GM21717 (cell line): ENCODE measurements around the gene ANXA8.
"Not testable (repeated sequence)": the region's sequence is repeated elsewhere in the genome, so short reads cannot be mapped to it uniquely, and the experiment has no call there.

ENCODE experiments used
- ATAC-seq: cut with Tn5 transposase; IDR thresholded peaks from one replicate; pipeline ENCODE4 v1.9.1; 2021; ENCODE audit warnings: mild to moderate bottlenecking, moderate library complexity; ENCODE audit not compliant: unreplicated experiment

The ANXA8 gene

GRCh38 chr10:47465216-47465917, 18.5 kb downstream of the ANXA8 start:
- not testable (repeated sequence) for ATAC-seq

- ATAC-seq: not testable (repeated sequence)
Measured at GRCh38 chr10:47462577-47463358, 21.1 kb downstream of the ANXA8 start.

DNA sequence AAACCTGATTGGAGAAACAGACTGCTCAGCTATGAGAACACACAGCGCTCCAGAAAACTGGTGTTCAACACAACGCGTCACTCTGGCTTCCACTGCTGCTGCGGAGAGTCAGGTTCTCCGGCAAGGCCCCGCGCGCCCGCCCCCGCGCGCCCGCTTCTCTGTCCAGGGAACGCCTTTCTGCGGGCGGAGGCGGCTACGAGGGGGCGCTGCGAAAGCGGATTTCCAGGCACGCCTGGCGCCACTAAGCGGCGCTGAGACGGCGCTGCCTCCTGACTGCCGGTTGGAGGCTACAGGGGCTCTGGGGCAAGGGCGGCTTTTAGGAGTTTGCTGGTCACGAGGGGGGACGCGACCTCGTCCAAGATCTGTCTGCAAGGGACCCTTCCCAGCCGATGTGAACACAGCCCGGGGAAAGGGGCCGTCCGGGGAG, 22.6 kb downstream of the ANXA8 start:
- ATAC-seq: not testable (repeated sequence)

DNA sequence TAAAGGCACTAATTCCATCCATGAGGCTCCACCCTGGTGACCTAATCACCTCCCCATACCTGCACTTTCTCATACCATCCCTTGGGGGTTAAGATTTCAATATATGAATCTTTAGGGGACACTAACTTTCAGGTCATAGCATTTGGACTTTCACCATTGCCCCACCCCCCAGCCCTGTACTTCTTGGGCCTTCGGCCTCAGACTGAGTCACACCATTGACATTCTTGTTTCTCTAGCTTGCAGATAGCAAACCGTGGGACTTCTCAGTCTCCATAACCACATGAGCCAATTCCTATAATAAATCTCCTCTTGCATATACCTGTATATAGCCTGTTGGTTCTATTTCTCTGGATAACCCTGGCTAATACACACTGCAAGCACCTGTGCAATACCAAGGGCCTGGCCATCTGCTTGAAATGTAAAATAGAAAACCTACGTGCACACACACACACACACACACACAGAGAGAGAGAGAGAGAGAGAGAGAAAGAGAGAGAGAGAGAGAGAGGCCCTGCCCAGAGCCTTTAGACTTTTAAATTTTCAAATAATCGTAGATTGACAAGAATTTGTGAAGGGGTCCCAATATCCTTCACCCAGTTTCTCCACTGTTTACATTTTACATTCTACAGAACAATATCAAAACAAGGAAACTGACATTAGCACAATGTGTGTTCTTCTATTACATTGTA, 25.3 kb downstream of the ANXA8 start:
- ATAC-seq: no peak

- ATAC-seq: no peak
Measured at GRCh38 chr10:47457826-47458225, 26.1 kb downstream of the ANXA8 start.

GRCh38 chr10:47457528-47457820, 26.4 kb downstream of the ANXA8 start:
- no peak for ATAC-seq

- no peak for ATAC-seq
Measured at GRCh38 chr10:47456794-47457527, 27.0 kb downstream of the ANXA8 start.

GRCh38 chr10:47456079-47456785, 27.7 kb downstream of the ANXA8 start:
- no peak for ATAC-seq

GRCh38 chr10:47455350-47456078, 28.4 kb downstream of the ANXA8 start:
- ATAC-seq: not testable (repeated sequence)

- ATAC-seq: no peak
Measured at GRCh38 chr10:47454780-47455058, 29.2 kb downstream of the ANXA8 start.

DNA sequence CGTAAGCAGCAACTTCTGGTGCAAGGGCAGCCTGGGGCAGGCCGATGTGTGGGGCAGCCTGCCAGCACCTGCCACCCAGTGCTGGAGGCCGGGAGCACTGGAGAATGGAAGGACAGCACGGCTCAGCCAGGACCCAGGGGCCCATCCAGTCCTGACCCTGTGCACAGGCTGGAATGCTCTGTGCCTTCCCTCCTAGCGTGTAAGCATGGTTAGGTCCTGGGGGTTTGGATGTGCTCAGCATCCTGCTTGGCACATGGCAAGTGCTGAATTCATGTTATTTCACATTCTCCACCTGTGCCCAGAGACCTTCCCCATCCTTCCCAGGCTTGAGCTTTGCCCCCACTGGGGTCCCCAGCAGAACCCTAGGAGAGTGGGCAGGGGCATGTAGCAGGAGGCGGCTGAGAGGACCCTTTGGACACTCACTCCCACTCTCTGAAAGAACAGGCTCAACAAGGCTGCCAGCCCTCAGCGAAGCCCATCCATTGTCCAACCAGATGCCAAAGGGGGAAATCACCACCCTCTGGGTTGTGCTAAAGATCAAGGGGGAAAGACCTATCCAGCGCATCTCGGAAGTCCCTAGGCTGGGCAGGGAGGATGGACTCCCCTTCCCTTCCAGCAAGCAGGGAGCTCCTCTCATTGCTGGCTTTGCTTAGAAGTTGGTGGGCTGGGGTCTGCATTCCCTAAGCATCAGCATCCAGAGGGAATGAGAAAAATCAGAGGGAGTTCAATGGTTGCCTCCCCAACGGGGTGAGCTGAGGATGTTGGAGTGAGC, 29.7 kb downstream of the ANXA8 start:
- no peak for ATAC-seq

DNA sequence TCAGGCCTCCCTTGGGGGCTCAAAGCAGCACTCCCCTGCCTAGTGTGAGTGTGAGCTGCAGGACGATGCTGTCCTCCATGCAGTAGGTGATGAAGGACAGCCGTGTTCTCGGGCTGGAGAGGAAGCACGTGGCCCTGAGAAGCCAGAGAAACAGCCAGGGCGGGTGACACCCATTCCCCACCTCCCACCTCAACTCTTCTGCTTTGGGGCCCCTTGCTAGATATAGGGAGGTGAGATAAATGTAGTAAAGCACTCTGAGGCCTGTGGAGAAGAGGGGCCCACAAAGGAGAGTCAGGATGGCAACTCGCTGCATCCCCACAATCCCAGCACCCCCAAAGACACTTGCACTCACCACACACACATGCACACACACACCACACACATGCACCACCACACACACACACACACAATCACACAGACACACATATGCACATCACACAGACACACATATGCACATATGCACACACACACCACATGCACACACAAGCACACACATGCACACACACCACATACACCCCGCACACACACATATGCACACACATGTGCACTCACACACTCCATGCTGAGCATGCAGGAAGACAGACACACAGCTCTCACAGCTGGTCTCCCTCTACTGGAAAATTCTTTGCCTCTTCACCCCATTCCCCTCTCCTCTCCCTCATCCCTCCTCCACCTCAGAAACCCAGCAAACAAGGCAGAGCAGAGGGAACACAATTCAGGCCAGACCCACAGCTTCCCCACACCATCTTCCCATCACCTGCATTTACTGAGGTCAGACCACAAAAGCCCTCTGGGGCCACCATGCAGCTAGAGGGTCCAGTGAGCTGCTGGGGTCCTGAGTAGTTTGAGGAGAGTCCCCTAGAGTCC, 30.5 kb downstream of the ANXA8 start:
- ATAC-seq: no peak

DNA sequence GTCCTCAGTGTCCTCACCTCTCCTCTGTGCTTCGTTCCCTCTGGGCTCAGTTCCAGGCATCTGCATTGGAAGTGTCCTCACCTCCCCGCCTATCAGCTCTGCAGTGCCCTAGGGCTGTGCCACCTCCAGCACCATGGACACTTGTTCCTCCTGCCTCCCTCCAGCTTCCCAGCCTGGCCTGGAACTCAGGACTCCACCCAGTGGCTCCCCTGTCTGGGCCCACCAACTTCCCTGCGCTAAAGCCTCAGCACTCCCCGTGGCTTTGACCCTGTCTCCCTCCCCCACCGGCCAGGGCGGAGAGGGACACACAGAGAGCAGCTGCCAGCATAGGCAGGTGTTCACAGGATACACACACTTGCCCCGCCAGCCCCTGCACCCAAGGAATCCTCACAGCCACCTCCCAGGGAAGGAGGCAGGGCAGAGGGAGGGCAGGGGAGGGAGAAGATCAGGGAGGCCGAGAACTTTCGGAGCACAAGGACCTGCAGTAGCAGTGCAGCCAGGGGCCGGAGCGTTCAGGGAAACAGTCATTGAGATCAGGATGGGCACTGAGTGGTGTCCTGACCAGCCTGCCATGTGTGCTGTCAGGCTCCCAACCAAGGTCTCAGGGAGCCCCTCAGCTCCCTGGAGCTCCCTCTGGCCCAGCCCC, 31.3 kb downstream of the ANXA8 start:
- no peak for ATAC-seq

DNA sequence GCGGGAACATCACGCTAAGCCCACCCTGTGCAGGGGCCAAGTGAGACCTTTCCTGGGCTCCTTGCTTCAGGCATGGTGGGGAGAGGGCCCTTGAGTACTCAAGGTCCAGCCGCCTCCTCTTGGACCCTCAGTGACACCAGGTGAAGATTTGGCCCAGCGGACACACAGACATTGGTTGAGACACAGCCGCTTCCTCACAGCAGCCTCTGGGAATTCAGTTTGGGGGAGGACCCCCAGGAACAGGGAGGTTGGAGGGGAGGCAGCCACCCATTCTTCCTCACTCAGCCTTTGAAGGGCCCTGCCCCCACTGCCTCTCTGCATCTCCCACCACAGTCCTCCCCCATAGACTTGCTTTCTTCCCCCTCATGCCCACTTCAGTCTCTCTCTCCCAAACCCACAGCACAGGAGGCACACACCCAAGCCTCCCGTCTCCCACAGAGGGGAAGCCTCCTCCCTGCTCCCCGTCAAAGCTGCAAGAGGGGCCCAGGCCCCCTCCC, 31.9 kb downstream of the ANXA8 start:
- ATAC-seq: no peak

DNA sequence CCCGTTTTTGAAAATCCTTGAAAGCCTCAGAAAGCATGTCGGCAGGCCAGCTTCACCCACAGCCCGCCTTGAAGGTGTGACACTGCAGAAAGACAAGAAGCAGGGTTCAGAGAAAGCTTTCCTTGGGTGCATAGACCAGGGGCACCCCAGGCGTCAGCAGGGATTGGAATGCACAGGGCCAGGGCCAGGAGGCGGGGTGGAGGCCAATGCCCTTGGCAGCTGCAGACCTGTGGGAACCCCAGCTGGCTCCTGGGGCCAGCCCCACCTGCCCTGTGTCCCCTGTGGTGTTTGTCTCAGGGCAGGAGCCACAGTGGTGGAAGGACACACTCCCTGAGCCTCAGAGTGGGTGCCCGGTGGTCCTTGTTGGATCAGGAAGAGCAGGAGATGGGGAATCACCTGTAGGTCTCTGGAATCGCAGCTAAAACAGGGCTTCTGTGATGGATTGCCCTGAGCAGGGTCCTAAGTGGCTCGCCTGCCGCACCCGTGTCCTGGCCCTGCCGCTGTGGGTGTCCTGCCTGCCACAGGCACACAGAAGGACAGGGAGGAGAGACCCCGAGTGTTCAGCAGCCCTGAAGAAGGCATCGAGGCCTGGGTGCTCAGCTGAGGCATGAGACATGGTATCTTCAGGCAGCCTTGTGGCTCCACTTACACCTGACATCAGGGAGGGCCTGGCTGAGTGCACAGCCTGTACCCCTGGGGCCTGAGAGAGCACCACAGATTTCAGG, 32.5 kb downstream of the ANXA8 start:
- ATAC-seq: no peak

DNA sequence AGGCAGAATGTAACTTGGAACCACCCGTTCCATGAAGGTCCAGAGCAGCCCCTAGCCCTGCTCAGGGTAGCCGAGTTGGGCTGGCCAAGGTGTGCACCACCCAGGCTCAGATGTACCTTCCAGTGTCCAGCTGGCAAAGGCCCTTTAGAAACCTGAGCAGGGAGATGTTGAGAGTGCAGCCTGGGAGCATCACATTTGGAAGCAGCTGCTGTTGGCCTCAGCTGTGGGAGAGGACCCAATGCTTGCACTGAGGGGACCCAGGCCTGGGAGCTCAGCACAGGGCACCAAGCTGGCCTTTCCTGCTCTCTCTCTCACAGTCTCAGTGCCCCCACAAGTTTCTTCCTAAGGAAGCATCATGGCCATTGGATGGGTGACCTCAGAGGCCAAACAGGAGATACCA, 33.5 kb downstream of the ANXA8 start:
- ATAC-seq: no peak

DNA sequence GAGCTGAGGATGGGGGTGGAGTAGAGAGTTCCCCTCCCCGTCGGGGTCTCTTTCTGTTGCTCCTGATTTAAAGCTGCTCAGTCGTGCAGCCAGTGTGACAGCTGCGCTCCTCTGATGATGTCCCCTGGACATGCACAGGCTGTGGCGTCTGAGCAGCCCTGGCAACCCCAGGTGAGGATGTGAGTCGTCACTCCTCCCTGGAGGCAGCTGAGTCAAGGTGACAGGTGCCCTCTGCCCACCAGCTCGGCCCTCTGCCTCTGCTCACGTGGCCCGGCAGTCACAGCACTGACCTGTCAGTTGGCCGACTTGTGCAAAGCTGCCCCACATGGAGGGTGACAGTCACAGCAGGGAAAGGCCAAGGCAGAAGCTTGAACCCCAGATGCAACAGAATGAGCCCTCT, 33.9 kb downstream of the ANXA8 start:
- ATAC-seq: no peak
